Measurements from ENCODE around the gene SESN1. TPM values are rescaled to one million over a fixed set of nuclear protein-coding genes. Genes with fewer than 3 reads are reported as not detected.

SESN1 gene
- total RNA-seq, 1 donor from 2014 or later = 58.9 TPM

DNA sequence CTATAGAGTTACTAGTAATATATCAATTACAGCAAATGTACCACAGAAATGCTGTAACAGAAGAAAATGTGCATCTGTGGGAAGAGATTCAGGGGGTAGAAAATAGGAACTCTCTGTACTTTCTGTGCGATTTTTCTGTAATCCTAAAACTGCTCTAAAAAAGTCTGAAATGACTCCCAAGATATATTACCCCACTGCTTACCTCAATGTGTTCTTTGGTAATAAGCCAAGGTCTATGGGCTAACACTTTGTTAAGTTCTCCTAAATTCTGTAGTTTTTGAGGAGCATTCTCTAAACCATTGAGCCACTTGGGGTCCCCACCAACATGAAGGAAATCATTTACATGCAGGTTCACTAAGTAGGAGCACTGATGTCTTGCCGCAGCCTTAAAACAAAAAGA is 94.4 kb downstream of the SESN1 start:
- no peaks in the 10 kb centered on the region for H3K27me3 ChIP-seq
- H3K4me3 ChIP-seq = no peak overlapping the region
- DNase-seq (ENCODE audit: extremely low spot score in 2 of 2) = no peak
- no peak for TF ChIP-seq POLR2AphosphoS5 (IDR thresholded peaks at IDR 0.05; ENCODE audit: insufficient read depth in 1 of 2, low read depth in 1 of 2)
- TF ChIP-seq POLR2A (IDR thresholded peaks at IDR 0.05) = no peak
- no peak for TF ChIP-seq CTCF (IDR thresholded peaks at IDR 0.05)
- intact Hi-C loops (cut with DNase I) = loop anchor here (10.0 kb wide), 1 partner anchor 55 kb away; no protein-coding TSS in a partner anchor
- peaks cover 0 to 29% of the 10 kb centered on the region in 2 donors for H3K36me3 ChIP-seq
- peaks cover 53% of the 10 kb centered on the region for H3K4me1 ChIP-seq
- no peaks in the 10 kb centered on the region for H3K9me3 ChIP-seq
- peak overlapping the region; percentile 32 for H3K27ac ChIP-seq

- Histone ChIP-seq H3K36me3 (peaks cover 0 to 33% of the 10 kb centered on the region in 2 donors), H3K4me3 (no peak overlapping the region), H3K4me1 (peaks cover 46% of the 10 kb centered on the region), H3K27ac (no peak overlapping the region), H3K27me3 (no peaks in the 10 kb centered on the region), H3K9me3 (no peaks in the 10 kb centered on the region)
- no peak for TF ChIP-seq CTCF (IDR thresholded peaks at IDR 0.05)
- no peak for TF ChIP-seq POLR2AphosphoS5 (IDR thresholded peaks at IDR 0.05; ENCODE audit: insufficient read depth in 1 of 2, low read depth in 1 of 2)
- no peak for TF ChIP-seq POLR2A (IDR thresholded peaks at IDR 0.05)
- DNase-seq (ENCODE audit: extremely low spot score in 2 of 2) = no peak
- intact Hi-C loops (cut with DNase I) = no loop called here
These were observed 95.2 kb downstream of the SESN1 start for GRCh38 chr6:108999428-108999827.

- Histone ChIP-seq H3K9me3 (no peaks in the 10 kb centered on the region), H3K4me3 (no peak overlapping the region), H3K27me3 (no peaks in the 10 kb centered on the region), H3K27ac (no peak overlapping the region), H3K36me3 (peaks cover 0 to 34% of the 10 kb centered on the region in 2 donors), H3K4me1 (peaks cover 37% of the 10 kb centered on the region)
- intact Hi-C loops (cut with DNase I) = no loop called here
- no peak for DNase-seq (ENCODE audit: extremely low spot score in 2 of 2)
- TF ChIP-seq POLR2A (IDR thresholded peaks at IDR 0.05) = no peak
- TF ChIP-seq POLR2AphosphoS5 (IDR thresholded peaks at IDR 0.05; ENCODE audit: insufficient read depth in 1 of 2, low read depth in 1 of 2) = no peak
- TF ChIP-seq CTCF (IDR thresholded peaks at IDR 0.05) = no peak
These were observed 96.2 kb downstream of the SESN1 start for GRCh38 chr6:108998485-108998884.

DNA sequence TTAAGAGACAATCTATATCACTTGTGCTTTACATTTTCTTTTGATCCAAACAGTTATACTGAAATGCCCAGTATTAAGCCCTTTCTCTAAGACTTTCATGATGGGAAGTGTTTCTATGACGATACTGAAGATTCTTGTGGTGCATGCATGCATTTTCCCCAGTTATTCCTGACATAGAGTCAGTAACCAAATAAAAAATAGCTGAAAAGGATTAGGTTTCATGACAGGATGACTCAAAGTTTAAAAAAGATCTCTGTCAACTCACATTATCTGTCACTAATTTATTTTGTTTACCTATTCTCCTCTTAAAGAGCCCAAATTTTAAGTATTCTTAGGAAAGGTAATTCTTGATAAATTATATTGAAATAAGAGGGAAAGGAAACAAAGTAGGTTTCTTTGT is 98.4 kb downstream of the SESN1 start:
- TF ChIP-seq CTCF (IDR thresholded peaks at IDR 0.05) = no peak
- no peak for TF ChIP-seq POLR2AphosphoS5 (IDR thresholded peaks at IDR 0.05; ENCODE audit: insufficient read depth in 1 of 2, low read depth in 1 of 2)
- TF ChIP-seq POLR2A (IDR thresholded peaks at IDR 0.05) = no peak
- intact Hi-C loops (cut with DNase I) = no loop called here
- no peaks in the 10 kb centered on the region for H3K27me3 ChIP-seq
- H3K4me1 ChIP-seq = peaks cover 14% of the 10 kb centered on the region
- no peaks in the 10 kb centered on the region for H3K9me3 ChIP-seq
- peaks cover 0 to 57% of the 10 kb centered on the region in 2 donors for H3K36me3 ChIP-seq
- DNase-seq (ENCODE audit: extremely low spot score in 2 of 2) = no peak
- H3K27ac ChIP-seq = no peak overlapping the region
- H3K4me3 ChIP-seq = no peak overlapping the region

GRCh38 chr6:108995296-108995695 is 99.3 kb downstream of the SESN1 start:
- no peak for TF ChIP-seq POLR2AphosphoS5 (IDR thresholded peaks at IDR 0.05; ENCODE audit: insufficient read depth in 1 of 2, low read depth in 1 of 2)
- TF ChIP-seq POLR2A (IDR thresholded peaks at IDR 0.05) = no peak
- no peak for TF ChIP-seq CTCF (IDR thresholded peaks at IDR 0.05)
- Histone ChIP-seq H3K27ac (no peak overlapping the region), H3K9me3 (no peaks in the 10 kb centered on the region), H3K36me3 (peaks cover 0 to 63% of the 10 kb centered on the region in 2 donors), H3K4me1 (peaks cover 8% of the 10 kb centered on the region), H3K27me3 (no peaks in the 10 kb centered on the region), H3K4me3 (no peak overlapping the region)
- intact Hi-C loops (cut with DNase I) = no loop called here
- DNase-seq (ENCODE audit: extremely low spot score in 2 of 2) = no peak

Data from vagina (tissue), 2 donors.